Smooth muscle cell of the brain vasculature (primary cell): ENCODE data around the gene CAST.

Experiments used
- DNase-seq: peaks from one replicate; pipeline ENCODE4 v3.0.0-alpha.2; 2012; ENCODE audit warnings: low read depth, low spot score

CAST gene

GRCh38 chr5:96745025-96745424, 82.8 kb downstream of the CAST start:
- no peak for DNase-seq

DNA sequence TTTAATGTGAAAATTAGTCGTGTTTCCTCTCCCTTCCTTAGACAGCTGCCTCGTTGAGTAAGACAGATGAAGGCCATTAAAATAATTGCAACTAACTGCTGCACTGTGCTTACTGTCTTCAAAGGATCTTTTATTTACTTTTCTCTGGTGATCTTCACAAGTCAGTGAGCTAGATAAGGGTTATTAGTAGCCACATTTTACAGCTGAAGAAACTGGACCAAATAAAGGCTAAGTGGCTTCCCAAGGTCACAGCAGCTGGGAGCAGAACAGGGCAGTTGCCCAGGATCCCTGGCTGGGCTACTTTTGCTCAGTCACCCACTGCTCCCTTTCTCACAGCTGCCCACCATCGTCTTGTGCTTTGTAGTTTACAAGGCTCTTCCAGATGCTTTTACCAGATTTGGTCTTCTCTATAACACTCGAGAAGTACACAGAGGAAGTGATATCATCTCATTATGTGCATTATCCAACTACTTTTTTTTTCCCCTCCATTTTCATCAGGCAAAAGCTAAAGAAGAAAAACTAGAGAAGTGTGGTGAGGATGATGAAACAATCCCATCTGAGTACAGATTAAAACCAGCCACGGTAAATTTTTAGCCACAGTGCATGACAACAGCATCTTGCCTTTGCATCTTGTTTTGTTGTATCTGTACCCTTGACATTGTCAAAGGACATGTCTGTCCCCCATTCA, 83.8 kb downstream of the CAST start:
- no peak for DNase-seq

DNA sequence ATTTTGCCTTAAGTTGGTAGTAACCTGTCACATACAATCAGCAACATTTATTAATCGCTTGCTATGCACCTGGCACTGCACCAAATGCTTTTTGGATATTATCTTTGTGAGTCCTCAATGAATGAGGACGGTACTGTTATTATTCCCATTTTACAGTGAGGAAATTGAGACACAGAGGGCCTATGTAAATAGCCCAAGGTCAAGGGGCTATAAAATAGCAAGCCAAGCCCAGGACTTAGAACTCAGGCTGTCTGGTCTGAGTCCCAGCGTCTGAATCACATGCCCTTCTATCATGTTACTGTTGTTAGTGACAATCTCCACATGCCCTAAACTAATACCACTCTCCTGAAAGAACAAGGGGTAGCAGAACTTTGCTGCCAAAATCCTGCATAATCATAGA, 85.5 kb downstream of the CAST start:
- DNase-seq = no peak

GRCh38 chr5:96750110-96750822, 88.1 kb downstream of the CAST start:
- no peak for DNase-seq

- DNase-seq = no peak
These were observed 89.3 kb downstream of the CAST start for GRCh38 chr5:96751203-96752169.

DNA sequence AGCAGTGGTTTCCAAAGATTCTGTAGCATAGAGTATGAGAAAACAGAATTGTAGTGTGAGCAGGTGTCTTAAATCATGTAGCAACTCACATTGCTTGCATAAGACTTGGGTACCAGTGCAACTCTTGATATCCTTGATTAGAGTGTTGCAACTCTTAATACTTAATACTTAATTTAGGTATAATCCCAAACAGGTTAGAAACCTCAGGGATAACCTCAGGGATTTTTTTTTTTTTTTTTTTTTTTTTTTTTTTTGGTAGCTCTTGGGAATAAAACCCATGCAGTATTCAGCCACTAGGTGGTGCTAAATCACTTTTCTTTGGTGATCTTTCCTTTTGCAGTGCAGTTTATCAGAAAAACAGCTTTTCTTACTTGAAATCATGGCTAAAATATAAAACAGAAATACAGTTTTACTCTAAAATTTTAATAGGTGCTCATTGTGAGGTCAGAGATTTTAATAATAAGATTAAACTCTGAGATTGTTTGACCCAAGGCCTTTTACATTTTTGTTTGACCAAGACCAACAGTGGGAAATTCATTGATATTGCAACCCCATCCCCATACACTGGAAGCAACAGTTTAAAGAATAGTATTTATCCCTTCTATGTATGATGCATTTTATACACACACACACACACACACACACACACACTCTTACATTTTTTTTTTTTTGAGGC, 90.3 kb downstream of the CAST start:
- peak; percentile 46 for DNase-seq

- DNase-seq = no peak
These were observed 90.8 kb downstream of the CAST start for GRCh38 chr5:96753017-96753397.

GRCh38 chr5:96753848-96754247, 91.7 kb downstream of the CAST start:
- DNase-seq = no peak

GRCh38 chr5:96755851-96756250, 93.7 kb downstream of the CAST start:
- no peak for DNase-seq

DNA sequence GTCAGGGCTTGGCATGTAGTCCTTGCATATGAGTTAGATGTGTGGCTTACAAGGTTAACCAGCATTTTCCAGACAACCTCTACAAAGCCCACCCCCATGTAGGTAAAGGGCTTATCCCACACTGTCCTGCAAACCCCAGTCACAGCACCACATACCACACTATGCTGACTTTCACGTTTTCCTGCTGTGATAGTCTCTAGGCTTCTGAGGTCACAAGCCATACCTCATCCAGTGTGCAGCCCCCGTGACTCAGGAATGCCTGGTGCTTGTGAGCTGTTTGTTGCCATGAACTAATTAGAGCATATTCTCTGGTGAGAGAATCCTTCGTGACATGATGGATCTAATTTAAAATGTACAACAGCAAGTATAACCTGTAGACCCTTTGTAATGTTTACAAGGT, 94.8 kb downstream of the CAST start:
- DNase-seq = no peak

- DNase-seq = no peak
These were observed 96.4 kb downstream of the CAST start for GRCh38 chr5:96758621-96759020.

- no peak for DNase-seq
These were observed 99.4 kb downstream of the CAST start for GRCh38 chr5:96761618-96762017.

- no peak for DNase-seq
These were observed 100.8 kb downstream of the CAST start for GRCh38 chr5:96763026-96763425.

- no peak for DNase-seq
These were observed 102.9 kb downstream of the CAST start for GRCh38 chr5:96765043-96765442.

- DNase-seq = no peak
These were observed 106.6 kb downstream of the CAST start for GRCh38 chr5:96768708-96769251.

GRCh38 chr5:96771395-96771794, 109.2 kb downstream of the CAST start:
- DNase-seq = no peak

- DNase-seq = no peak
These were observed 109.9 kb downstream of the CAST start for GRCh38 chr5:96772111-96772510.

GRCh38 chr5:96772542-96772941, 110.4 kb downstream of the CAST start:
- DNase-seq = no peak

- no peak for DNase-seq
These were observed 112.9 kb downstream of the CAST start for GRCh38 chr5:96775050-96775449.

DNA sequence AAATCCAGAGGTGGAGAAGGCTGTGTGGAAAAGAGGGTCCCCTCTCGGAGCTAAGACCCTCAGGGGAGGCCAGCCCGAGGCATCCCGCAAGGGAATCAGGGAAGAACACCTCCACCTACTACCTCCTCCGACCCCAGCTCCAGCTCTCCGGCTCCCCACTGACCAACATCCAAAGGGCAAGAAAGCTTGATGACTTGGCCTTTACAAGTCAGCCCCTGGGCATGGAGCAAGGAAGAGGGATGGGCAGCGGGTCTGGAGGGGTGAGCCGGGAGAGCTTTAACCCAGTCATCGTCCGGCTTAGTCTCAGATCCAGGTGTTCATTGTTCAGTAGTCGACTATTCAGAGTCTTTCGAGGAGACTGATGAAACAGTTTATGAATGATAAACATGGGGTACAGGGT, 113.5 kb downstream of the CAST start:
- no peak for DNase-seq

- DNase-seq = no peak
These were observed 114.4 kb downstream of the CAST start for GRCh38 chr5:96776621-96777020.
